Measurements from ENCODE around the gene FTSJ1. TPM values are rescaled to one million over a fixed set of nuclear protein-coding genes. Genes with fewer than 3 reads are reported as not detected.

The FTSJ1 gene
- total RNA-seq, 1 experiment from 2014 or later, result 53.9 TPM

GRCh38 chrX:48509619-48510018 is 33.6 kb downstream of the FTSJ1 start (continued):
- TF ChIP-seq PRDM15 (CRISPR knock-in tag; IDR thresholded peaks at IDR 0.05) (no peak), FOXJ3 (CRISPR knock-in tag; IDR thresholded peaks at IDR 0.05; ENCODE audit: borderline replicate concordance) (no peak), AFF4 (CRISPR knock-in tag; IDR thresholded peaks at IDR 0.05; ENCODE audit: borderline replicate concordance) (no peak), MXD4 (CRISPR knock-in tag; IDR thresholded peaks at IDR 0.05; ENCODE audit: borderline replicate concordance) (no peak), ZNF671 (CRISPR knock-in tag; IDR thresholded peaks at IDR 0.05) (no peak), ESRRA (CRISPR knock-in tag; IDR thresholded peaks at IDR 0.05; ENCODE audit: borderline replicate concordance) (no peak), SMAD3 (CRISPR knock-in tag; IDR thresholded peaks at IDR 0.05; ENCODE audit: borderline replicate concordance) (no peak), MLX (CRISPR knock-in tag; IDR thresholded peaks at IDR 0.05) (no peak)
- TF ChIP-seq, protein P1, sequence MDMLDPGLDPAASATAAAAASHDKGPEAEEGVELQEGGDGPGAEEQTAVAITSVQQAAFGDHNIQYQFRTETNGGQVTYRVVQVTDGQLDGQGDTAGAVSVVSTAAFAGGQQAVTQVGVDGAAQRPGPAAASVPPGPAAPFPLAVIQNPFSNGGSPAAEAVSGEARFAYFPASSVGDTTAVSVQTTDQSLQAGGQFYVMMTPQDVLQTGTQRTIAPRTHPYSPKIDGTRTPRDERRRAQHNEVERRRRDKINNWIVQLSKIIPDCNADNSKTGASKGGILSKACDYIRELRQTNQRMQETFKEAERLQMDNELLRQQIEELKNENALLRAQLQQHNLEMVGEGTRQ (CRISPR knock-in tag; IDR thresholded peaks at IDR 0.05), result no peak

GRCh38 chrX:48511560-48511959 is 35.6 kb downstream of the FTSJ1 start:
- Mint-ChIP-seq H3K4me1 (peaks cover 7% of the 10 kb centered on the region), H3K9me3 (no peaks in the 10 kb centered on the region), H3K4me3 (no peak overlapping the region), H3K36me3 (peaks cover 3% of the 10 kb centered on the region; the same call in 1 of the 2 replicates), H3K27ac (no peak overlapping the region), H3K27me3 (ENCODE audit: low read depth) (no peaks in the 10 kb centered on the region; the same call in none of the 2 replicates)
- ChIA-PET POLR2A (no interaction called here), CTCF (no interaction called here)
- ATAC-seq, result peak; percentile 23; the same call in 1 of the 2 replicates
- peak; percentile 14 for DNase-seq (ENCODE audit: low spot score)
- TF ChIP-seq NR2C2 (CRISPR knock-in tag; IDR thresholded peaks at IDR 0.05), result no peak
- TF ChIP-seq, protein P2, sequence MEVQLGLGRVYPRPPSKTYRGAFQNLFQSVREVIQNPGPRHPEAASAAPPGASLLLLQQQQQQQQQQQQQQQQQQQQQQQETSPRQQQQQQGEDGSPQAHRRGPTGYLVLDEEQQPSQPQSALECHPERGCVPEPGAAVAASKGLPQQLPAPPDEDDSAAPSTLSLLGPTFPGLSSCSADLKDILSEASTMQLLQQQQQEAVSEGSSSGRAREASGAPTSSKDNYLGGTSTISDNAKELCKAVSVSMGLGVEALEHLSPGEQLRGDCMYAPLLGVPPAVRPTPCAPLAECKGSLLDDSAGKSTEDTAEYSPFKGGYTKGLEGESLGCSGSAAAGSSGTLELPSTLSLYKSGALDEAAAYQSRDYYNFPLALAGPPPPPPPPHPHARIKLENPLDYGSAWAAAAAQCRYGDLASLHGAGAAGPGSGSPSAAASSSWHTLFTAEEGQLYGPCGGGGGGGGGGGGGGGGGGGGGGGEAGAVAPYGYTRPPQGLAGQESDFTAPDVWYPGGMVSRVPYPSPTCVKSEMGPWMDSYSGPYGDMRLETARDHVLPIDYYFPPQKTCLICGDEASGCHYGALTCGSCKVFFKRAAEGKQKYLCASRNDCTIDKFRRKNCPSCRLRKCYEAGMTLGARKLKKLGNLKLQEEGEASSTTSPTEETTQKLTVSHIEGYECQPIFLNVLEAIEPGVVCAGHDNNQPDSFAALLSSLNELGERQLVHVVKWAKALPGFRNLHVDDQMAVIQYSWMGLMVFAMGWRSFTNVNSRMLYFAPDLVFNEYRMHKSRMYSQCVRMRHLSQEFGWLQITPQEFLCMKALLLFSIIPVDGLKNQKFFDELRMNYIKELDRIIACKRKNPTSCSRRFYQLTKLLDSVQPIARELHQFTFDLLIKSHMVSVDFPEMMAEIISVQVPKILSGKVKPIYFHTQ (CRISPR knock-in tag; IDR thresholded peaks at IDR 0.05), result no peak
- TF ChIP-seq, protein P3, sequence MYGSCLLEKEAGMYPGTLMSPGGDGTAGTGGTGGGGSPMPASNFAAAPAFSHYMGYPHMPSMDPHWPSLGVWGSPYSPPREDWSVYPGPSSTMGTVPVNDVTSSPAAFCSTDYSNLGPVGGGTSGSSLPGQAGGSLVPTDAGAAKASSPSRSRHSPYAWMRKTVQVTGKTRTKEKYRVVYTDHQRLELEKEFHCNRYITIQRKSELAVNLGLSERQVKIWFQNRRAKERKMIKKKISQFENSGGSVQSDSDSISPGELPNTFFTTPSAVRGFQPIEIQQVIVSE (CRISPR knock-in tag; IDR thresholded peaks at IDR 0.05; ENCODE audit: borderline replicate concordance), result no peak
- TF ChIP-seq FOXP1 (CRISPR knock-in tag; IDR thresholded peaks at IDR 0.05; ENCODE audit: borderline replicate concordance), result no peak
- no peak for TF ChIP-seq ZNF121 (CRISPR knock-in tag; IDR thresholded peaks at IDR 0.05)
- no peak for TF ChIP-seq ATF6 (CRISPR knock-in tag; IDR thresholded peaks at IDR 0.05)
- no peak for TF ChIP-seq RORB (CRISPR knock-in tag; IDR thresholded peaks at IDR 0.05)
- TF ChIP-seq, protein P4, sequence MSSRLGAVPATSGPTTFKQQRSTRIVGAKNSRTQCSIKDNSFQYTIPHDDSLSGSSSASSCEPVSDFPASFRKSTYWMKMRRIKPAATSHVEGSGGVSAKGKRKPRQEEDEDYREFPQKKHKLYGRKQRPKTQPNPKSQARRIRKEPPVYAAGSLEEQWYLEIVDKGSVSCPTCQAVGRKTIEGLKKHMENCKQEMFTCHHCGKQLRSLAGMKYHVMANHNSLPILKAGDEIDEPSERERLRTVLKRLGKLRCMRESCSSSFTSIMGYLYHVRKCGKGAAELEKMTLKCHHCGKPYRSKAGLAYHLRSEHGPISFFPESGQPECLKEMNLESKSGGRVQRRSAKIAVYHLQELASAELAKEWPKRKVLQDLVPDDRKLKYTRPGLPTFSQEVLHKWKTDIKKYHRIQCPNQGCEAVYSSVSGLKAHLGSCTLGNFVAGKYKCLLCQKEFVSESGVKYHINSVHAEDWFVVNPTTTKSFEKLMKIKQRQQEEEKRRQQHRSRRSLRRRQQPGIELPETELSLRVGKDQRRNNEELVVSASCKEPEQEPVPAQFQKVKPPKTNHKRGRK (CRISPR knock-in tag; IDR thresholded peaks at IDR 0.05; ENCODE audit: borderline replicate concordance), result no peak
- TF ChIP-seq ZNF263 (CRISPR knock-in tag; IDR thresholded peaks at IDR 0.05; ENCODE audit: low read depth), result no peak
- TF ChIP-seq ZBTB21 (CRISPR knock-in tag; IDR thresholded peaks at IDR 0.05; ENCODE audit: borderline replicate concordance), result no peak

Measured in WTC11 (cell line).